Measurements from ENCODE around the gene ADAM19. TPM values are rescaled to one million over a fixed set of nuclear protein-coding genes. Genes with fewer than 3 reads are reported as not detected.

Gene ADAM19
- polyA plus RNA-seq, 1 donor from 2014 or later = 9.9 TPM

DNA sequence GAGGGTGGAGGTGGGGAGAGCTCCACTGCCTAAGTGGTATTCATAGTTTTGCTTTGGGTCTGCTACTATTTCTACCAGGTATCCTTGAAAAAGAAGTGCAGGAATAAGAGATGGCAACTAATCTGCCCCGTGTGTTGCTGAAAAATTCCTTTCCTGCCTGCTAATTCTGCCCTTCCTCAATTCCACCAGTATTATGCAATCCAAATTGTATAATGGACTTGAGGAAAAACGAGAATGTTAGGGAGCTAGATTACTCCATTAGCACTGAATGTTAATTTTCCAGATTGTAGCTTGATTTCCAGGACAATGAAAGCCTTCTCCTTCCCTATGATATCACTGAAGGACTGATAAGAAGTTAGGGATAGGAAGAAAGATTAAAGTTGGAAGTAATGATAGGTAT lies 16.9 kb downstream of the ADAM19 start:
- no peaks in the 10 kb centered on the region for H3K9me2 ChIP-seq (ENCODE audit: insufficient read depth, low read length)
- no peaks in the 10 kb centered on the region for H3K36me3 ChIP-seq (ENCODE audit: insufficient read depth, low read length)
- H3K79me2 ChIP-seq (replicated peaks; ENCODE audit: insufficient read depth, low read length) = no peaks in the 10 kb centered on the region

DNA sequence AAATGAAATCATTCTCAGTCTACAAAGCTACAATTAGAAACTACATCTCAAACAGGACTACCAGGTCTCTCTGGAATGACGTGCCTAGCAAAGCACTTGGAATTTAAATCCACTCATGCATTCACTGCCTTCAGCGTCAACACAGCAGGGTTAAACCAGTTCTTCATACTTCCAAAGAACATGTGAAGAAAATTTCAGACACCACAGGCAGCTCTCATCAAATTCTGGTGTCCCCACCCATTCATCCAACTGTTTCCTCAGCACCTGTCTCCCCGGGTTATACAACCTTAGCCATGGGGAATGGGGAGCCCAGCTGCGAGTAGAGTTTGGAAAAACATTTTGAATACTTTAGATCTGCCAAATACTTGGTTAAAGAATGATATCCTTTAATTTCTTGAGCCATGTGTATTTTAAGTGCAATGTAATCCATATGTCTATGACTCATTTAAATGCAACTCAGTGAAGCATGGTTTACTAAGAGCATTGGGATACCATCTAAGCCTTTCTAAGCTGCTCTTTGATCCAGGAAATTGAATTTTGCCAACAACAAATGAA lies 17.5 kb downstream of the ADAM19 start:
- Histone ChIP-seq H3K79me2 (replicated peaks; ENCODE audit: insufficient read depth, low read length) (no peaks in the 10 kb centered on the region), H3K4me3 (ENCODE audit: low read length) (no peak overlapping the region), H3K9me3 (ENCODE audit: low read length) (no peaks in the 10 kb centered on the region), H3K9me2 (ENCODE audit: insufficient read depth, low read length) (no peaks in the 10 kb centered on the region), H3K36me3 (ENCODE audit: insufficient read depth, low read length) (no peaks in the 10 kb centered on the region), H3K27ac (ENCODE audit: low read length) (no peak overlapping the region), H3K4me2 (ENCODE audit: low read length) (no peak overlapping the region), H4K20me1 (ENCODE audit: insufficient read depth) (no peaks in the 10 kb centered on the region), H3K27me3 (ENCODE audit: insufficient read depth, low read depth, low read length) (no peaks in the 10 kb centered on the region), H3K9ac (ENCODE audit: low read length) (no peak overlapping the region), H3F3A (ENCODE audit: insufficient read depth, low read length, poor library complexity, severe bottlenecking) (no peaks in the 10 kb centered on the region), H2AFZ (ENCODE audit: low read depth, low read length) (no peak overlapping the region)
- TF ChIP-seq SMC3 (conservative IDR thresholded peaks at IDR 0.05; ENCODE audit: poor library complexity) (no peak), MXI1 (conservative IDR thresholded peaks at IDR 0.05; ENCODE audit: poor library complexity, severe bottlenecking) (no peak), EP300 (conservative IDR thresholded peaks at IDR 0.05; ENCODE audit: poor library complexity, severe bottlenecking) (no peak), EZH2 (IDR thresholded peaks at IDR 0.05; ENCODE audit: borderline replicate concordance, insufficient read depth, low read length, poor library complexity, severe bottlenecking) (no peak), RAD21 (conservative IDR thresholded peaks at IDR 0.05) (no peak), POLR2AphosphoS5 (IDR thresholded peaks at IDR 0.05) (no peak)
- TF ChIP-seq, protein P1, sequence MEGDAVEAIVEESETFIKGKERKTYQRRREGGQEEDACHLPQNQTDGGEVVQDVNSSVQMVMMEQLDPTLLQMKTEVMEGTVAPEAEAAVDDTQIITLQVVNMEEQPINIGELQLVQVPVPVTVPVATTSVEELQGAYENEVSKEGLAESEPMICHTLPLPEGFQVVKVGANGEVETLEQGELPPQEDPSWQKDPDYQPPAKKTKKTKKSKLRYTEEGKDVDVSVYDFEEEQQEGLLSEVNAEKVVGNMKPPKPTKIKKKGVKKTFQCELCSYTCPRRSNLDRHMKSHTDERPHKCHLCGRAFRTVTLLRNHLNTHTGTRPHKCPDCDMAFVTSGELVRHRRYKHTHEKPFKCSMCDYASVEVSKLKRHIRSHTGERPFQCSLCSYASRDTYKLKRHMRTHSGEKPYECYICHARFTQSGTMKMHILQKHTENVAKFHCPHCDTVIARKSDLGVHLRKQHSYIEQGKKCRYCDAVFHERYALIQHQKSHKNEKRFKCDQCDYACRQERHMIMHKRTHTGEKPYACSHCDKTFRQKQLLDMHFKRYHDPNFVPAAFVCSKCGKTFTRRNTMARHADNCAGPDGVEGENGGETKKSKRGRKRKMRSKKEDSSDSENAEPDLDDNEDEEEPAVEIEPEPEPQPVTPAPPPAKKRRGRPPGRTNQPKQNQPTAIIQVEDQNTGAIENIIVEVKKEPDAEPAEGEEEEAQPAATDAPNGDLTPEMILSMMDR (IDR thresholded peaks at IDR 0.05; ENCODE audit: poor library complexity, severe bottlenecking) = no peak
- TF ChIP-seq, protein P2, sequence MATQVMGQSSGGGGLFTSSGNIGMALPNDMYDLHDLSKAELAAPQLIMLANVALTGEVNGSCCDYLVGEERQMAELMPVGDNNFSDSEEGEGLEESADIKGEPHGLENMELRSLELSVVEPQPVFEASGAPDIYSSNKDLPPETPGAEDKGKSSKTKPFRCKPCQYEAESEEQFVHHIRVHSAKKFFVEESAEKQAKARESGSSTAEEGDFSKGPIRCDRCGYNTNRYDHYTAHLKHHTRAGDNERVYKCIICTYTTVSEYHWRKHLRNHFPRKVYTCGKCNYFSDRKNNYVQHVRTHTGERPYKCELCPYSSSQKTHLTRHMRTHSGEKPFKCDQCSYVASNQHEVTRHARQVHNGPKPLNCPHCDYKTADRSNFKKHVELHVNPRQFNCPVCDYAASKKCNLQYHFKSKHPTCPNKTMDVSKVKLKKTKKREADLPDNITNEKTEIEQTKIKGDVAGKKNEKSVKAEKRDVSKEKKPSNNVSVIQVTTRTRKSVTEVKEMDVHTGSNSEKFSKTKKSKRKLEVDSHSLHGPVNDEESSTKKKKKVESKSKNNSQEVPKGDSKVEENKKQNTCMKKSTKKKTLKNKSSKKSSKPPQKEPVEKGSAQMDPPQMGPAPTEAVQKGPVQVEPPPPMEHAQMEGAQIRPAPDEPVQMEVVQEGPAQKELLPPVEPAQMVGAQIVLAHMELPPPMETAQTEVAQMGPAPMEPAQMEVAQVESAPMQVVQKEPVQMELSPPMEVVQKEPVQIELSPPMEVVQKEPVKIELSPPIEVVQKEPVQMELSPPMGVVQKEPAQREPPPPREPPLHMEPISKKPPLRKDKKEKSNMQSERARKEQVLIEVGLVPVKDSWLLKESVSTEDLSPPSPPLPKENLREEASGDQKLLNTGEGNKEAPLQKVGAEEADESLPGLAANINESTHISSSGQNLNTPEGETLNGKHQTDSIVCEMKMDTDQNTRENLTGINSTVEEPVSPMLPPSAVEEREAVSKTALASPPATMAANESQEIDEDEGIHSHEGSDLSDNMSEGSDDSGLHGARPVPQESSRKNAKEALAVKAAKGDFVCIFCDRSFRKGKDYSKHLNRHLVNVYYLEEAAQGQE (IDR thresholded peaks at IDR 0.05; ENCODE audit: borderline replicate concordance) = no peak

More for the DNA sequence above, 16.9 kb downstream of the ADAM19 start:
- Histone ChIP-seq H3K9me3 (ENCODE audit: low read length) (no peaks in the 10 kb centered on the region), H3K9ac (ENCODE audit: low read length) (no peak overlapping the region), H4K20me1 (ENCODE audit: insufficient read depth) (no peaks in the 10 kb centered on the region), H3K4me2 (ENCODE audit: low read length) (no peak overlapping the region), H2AFZ (ENCODE audit: low read depth, low read length) (no peak overlapping the region), H3F3A (ENCODE audit: insufficient read depth, low read length, poor library complexity, severe bottlenecking) (no peaks in the 10 kb centered on the region), H3K27ac (ENCODE audit: low read length) (no peak overlapping the region), H3K4me3 (ENCODE audit: low read length) (no peak overlapping the region), H3K27me3 (ENCODE audit: insufficient read depth, low read depth, low read length) (no peaks in the 10 kb centered on the region)
- no peak for TF ChIP-seq SMC3 (conservative IDR thresholded peaks at IDR 0.05; ENCODE audit: poor library complexity)
- no peak for TF ChIP-seq MXI1 (conservative IDR thresholded peaks at IDR 0.05; ENCODE audit: poor library complexity, severe bottlenecking)
- TF ChIP-seq TAF1 (IDR thresholded peaks at IDR 0.05; ENCODE audit: low read depth) = no peak
- TF ChIP-seq, protein P2 (IDR thresholded peaks at IDR 0.05; ENCODE audit: borderline replicate concordance) = no peak
- TF ChIP-seq, protein P1 (IDR thresholded peaks at IDR 0.05; ENCODE audit: poor library complexity, severe bottlenecking) = no peak
- TF ChIP-seq EP300 (conservative IDR thresholded peaks at IDR 0.05; ENCODE audit: poor library complexity, severe bottlenecking) = no peak
- no peak for TF ChIP-seq RAD21 (conservative IDR thresholded peaks at IDR 0.05)
- no peak for TF ChIP-seq EZH2 (IDR thresholded peaks at IDR 0.05; ENCODE audit: borderline replicate concordance, insufficient read depth, low read length, poor library complexity, severe bottlenecking)
- TF ChIP-seq POLR2AphosphoS5 (IDR thresholded peaks at IDR 0.05) = no peak
